ENCODE results near the gene TRIOBP.

DNA sequence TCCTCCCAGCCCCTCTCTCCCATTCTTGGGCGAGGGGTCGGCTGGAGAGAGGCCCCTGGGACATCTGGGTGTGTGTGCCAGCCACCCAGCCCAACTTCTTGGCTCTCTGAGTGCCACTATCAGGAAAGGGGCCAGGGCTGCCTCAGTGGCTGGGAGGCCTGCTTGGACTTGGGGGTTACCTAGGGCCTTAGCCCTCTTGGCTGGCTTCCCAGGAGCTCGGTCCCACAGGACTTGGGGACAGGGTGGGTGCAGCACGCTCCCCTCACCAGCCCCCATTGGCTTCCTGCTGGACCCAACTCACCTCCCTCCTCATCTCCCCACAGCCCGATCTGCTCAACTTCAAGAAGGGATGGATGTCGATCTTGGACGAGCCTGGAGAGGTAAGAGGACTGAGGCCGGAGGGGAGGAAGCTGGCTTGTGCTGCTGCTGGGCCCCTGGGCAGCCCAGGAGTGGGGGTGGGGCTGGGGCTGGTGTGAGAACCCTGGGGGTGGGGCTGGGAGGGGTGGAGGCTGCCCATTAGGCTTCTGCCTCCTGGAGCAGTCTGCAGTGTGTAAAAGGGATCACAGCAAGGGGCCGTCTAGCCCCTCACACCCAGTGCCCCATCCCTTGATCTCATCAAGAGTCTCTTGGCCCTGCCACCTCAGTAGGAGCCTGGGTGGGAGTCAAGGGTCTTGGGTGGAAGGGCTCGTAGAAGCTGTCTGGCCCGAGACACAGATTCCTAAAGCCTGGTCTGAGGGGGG, 54.8 kb downstream of the TRIOBP start:
- TF ChIP-seq, protein P1, sequence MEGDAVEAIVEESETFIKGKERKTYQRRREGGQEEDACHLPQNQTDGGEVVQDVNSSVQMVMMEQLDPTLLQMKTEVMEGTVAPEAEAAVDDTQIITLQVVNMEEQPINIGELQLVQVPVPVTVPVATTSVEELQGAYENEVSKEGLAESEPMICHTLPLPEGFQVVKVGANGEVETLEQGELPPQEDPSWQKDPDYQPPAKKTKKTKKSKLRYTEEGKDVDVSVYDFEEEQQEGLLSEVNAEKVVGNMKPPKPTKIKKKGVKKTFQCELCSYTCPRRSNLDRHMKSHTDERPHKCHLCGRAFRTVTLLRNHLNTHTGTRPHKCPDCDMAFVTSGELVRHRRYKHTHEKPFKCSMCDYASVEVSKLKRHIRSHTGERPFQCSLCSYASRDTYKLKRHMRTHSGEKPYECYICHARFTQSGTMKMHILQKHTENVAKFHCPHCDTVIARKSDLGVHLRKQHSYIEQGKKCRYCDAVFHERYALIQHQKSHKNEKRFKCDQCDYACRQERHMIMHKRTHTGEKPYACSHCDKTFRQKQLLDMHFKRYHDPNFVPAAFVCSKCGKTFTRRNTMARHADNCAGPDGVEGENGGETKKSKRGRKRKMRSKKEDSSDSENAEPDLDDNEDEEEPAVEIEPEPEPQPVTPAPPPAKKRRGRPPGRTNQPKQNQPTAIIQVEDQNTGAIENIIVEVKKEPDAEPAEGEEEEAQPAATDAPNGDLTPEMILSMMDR (conservative IDR thresholded peaks at IDR 0.05; ENCODE audit: low read depth, low read length) = no peak
- TF ChIP-seq SMC3 (IDR thresholded peaks at IDR 0.05; ENCODE audit: low read depth, low read length) (no peak), RFX5 (IDR thresholded peaks at IDR 0.05; ENCODE audit: low read depth, low read length) (no peak)

Data from IMR-90 (cell line).